ENCODE results near the gene CASP10. TPM values are rescaled to one million over a fixed set of nuclear protein-coding genes. Genes with fewer than 3 reads are reported as not detected.

Gene CASP10
- total and polyA plus RNA-seq, 2 of the 13 experiments (the other 11 are each of a cell fraction or from before 2014, with no cell fraction given): 22.2 to 23.8 TPM

DNA sequence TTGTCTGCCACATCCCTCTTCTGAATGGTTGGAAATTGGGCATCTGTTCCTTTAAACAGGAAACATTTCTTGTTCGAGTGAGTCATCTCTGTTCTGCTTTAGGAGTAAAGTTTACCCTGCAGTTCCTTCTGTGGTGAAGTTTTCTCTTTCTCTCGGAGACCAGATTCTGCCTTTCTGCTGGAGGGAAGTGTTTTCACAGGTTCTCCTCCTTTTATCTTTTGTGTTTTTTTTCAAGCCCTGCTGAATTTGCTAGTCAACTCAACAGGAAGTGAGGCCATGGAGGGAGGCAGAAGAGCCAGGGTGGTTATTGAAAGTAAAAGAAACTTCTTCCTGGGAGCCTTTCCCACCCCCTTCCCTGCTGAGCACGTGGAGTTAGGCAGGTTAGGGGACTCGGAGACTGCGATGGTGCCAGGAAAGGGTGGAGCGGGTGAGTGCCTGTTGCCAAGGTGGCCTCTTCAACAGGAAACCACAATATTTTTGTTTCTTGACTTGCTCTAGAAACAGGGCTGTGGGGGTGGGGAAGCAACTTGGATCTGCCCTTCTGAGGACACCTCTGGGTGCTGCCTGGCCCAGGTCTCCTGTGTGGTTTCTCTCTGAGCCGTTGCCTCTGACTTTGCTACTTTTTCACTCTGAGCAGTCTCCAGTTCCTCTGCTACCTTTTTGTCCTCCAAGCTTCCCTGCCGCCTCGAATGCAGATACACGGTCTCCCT lies 75.2 kb downstream of the CASP10 start (continued):
- TF ChIP-seq, protein P1, sequence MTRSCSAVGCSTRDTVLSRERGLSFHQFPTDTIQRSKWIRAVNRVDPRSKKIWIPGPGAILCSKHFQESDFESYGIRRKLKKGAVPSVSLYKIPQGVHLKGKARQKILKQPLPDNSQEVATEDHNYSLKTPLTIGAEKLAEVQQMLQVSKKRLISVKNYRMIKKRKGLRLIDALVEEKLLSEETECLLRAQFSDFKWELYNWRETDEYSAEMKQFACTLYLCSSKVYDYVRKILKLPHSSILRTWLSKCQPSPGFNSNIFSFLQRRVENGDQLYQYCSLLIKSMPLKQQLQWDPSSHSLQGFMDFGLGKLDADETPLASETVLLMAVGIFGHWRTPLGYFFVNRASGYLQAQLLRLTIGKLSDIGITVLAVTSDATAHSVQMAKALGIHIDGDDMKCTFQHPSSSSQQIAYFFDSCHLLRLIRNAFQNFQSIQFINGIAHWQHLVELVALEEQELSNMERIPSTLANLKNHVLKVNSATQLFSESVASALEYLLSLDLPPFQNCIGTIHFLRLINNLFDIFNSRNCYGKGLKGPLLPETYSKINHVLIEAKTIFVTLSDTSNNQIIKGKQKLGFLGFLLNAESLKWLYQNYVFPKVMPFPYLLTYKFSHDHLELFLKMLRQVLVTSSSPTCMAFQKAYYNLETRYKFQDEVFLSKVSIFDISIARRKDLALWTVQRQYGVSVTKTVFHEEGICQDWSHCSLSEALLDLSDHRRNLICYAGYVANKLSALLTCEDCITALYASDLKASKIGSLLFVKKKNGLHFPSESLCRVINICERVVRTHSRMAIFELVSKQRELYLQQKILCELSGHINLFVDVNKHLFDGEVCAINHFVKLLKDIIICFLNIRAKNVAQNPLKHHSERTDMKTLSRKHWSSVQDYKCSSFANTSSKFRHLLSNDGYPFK (CRISPR knock-in tag; IDR thresholded peaks at IDR 0.05; ENCODE audit: borderline replicate concordance): peak; percentile 56; the same call in 1 of the 2 replicates
- no peak for TF ChIP-seq U2AF2 (IDR thresholded peaks at IDR 0.05; ENCODE audit: low read depth, low read length)
- no peak for TF ChIP-seq CBX2 (IDR thresholded peaks at IDR 0.05; ENCODE audit: low read depth, low read length)
- TF ChIP-seq CBX2 (CRISPR knock-in tag; IDR thresholded peaks at IDR 0.05; ENCODE audit: low read depth): peak; percentile 70; the same call in 1 of the 2 replicates
- peak; percentile 73 for TF ChIP-seq SAP130 (CRISPR knock-in tag; IDR thresholded peaks at IDR 0.05; ENCODE audit: low read depth)
- TF ChIP-seq, protein P2, sequence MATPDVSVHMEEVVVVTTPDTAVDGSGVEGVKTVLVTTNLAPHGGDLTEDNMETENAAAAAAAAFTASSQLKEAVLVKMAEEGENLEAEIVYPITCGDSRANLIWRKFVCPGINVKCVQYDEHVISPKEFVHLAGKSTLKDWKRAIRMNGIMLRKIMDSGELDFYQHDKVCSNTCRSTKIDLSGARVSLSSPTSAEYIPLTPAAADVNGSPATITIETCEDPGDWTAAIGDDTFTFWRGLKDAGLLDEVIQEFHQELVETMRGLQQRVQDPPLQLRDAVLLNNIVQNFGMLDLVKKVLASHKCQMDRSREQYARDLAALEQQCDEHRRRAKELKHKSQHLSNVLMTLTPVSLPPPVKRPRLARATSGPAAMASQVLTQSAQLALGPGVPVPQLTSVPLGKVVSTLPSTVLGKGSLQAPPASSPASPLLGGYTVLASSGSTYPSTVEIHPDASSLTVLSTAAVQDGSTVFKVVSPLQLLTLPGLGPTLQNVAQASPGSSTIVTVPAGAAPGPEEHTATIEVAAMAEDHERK (CRISPR knock-in tag; IDR thresholded peaks at IDR 0.05; ENCODE audit: low read depth): no peak
- TF ChIP-seq ZNF772 (CRISPR knock-in tag; IDR thresholded peaks at IDR 0.05): peak; percentile 76
- peak; percentile 73; the same call in 1 of the 2 replicates for TF ChIP-seq ZIK1 (CRISPR knock-in tag; IDR thresholded peaks at IDR 0.05; ENCODE audit: borderline replicate concordance, low read depth)
- TF ChIP-seq ZKSCAN5 (CRISPR knock-in tag; IDR thresholded peaks at IDR 0.05): no peak
- TF ChIP-seq, protein P3, sequence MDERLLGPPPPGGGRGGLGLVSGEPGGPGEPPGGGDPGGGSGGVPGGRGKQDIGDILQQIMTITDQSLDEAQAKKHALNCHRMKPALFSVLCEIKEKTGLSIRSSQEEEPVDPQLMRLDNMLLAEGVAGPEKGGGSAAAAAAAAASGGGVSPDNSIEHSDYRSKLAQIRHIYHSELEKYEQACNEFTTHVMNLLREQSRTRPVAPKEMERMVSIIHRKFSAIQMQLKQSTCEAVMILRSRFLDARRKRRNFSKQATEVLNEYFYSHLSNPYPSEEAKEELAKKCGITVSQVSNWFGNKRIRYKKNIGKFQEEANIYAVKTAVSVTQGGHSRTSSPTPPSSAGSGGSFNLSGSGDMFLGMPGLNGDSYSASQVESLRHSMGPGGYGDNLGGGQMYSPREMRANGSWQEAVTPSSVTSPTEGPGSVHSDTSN (CRISPR knock-in tag; IDR thresholded peaks at IDR 0.05): no peak
- TF ChIP-seq, protein P4, sequence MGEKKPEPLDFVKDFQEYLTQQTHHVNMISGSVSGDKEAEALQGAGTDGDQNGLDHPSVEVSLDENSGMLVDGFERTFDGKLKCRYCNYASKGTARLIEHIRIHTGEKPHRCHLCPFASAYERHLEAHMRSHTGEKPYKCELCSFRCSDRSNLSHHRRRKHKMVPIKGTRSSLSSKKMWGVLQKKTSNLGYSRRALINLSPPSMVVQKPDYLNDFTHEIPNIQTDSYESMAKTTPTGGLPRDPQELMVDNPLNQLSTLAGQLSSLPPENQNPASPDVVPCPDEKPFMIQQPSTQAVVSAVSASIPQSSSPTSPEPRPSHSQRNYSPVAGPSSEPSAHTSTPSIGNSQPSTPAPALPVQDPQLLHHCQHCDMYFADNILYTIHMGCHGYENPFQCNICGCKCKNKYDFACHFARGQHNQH (CRISPR knock-in tag; IDR thresholded peaks at IDR 0.05): no peak
- TF ChIP-seq ZNF724P (CRISPR knock-in tag; IDR thresholded peaks at IDR 0.05; ENCODE audit: borderline replicate concordance): no peak
- TF ChIP-seq, protein P5, sequence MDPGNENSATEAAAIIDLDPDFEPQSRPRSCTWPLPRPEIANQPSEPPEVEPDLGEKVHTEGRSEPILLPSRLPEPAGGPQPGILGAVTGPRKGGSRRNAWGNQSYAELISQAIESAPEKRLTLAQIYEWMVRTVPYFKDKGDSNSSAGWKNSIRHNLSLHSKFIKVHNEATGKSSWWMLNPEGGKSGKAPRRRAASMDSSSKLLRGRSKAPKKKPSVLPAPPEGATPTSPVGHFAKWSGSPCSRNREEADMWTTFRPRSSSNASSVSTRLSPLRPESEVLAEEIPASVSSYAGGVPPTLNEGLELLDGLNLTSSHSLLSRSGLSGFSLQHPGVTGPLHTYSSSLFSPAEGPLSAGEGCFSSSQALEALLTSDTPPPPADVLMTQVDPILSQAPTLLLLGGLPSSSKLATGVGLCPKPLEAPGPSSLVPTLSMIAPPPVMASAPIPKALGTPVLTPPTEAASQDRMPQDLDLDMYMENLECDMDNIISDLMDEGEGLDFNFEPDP (CRISPR knock-in tag; conservative IDR thresholded peaks at IDR 0.05): no peak
- no peak for TF ChIP-seq DNMT1 (CRISPR knock-in tag; IDR thresholded peaks at IDR 0.05)
- TF ChIP-seq GFI1 (CRISPR knock-in tag; IDR thresholded peaks at IDR 0.05; ENCODE audit: borderline replicate concordance): no peak
- TF ChIP-seq GLI4 (CRISPR knock-in tag; IDR thresholded peaks at IDR 0.05; ENCODE audit: borderline replicate concordance): no peak
- TF ChIP-seq, protein P6, sequence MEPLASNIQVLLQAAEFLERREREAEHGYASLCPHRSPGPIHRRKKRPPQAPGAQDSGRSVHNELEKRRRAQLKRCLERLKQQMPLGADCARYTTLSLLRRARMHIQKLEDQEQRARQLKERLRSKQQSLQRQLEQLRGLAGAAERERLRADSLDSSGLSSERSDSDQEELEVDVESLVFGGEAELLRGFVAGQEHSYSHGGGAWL (CRISPR knock-in tag; IDR thresholded peaks at IDR 0.05): no peak
- TF ChIP-seq ZNF7 (CRISPR knock-in tag; IDR thresholded peaks at IDR 0.05): no peak
- TF ChIP-seq MBNL3 (CRISPR knock-in tag; conservative IDR thresholded peaks at IDR 0.05): no peak
- TF ChIP-seq ZNF335 (CRISPR knock-in tag; IDR thresholded peaks at IDR 0.05): no peak

All from HepG2 (cell line).